SK-N-SH (cell line): Measurements from ENCODE around the gene ISLR. TPM values are rescaled to one million over a fixed set of nuclear protein-coding genes. Genes with fewer than 3 reads are reported as not detected.
A peak's percentile ranks its signal among the peaks of the same experiment; 100 is the strongest.

Source experiments
- CTCF ChIA-PET: fragments of 300-600, 350-600 bp; formaldehyde crosslinking; extraction: SDS; loops from one replicate; lab custom pipeline; 2021; lab: Yijun Ruan, JAX
- POLR2A ChIA-PET: fragments of 350-600 bp; sonication (Branson Sonifier 250); formaldehyde crosslinking; extraction: SDS; loops from one replicate; lab custom pipeline; 2020; ENCODE audit warnings: antibody characterized with exemption, inconsistent platforms; lab: Yijun Ruan, JAX
- DNase-seq: peaks from one replicate; pipeline ENCODE4 v3.0.0; 2012
- H2AFZ ChIP-seq: fragments of 200-600 bp; sonication (generic); 2 replicates; pipeline ENCODE4 v1.8.1; 2016; ENCODE audit warnings: antibody characterized with exemption, mild to moderate bottlenecking, low read depth
- H3F3A ChIP-seq: fragments of 200-600 bp; sonication (generic); replicated peaks from 2 replicates; pipeline ENCODE3; 2016; ENCODE audit warnings: antibody characterized with exemption, mild to moderate bottlenecking; ENCODE audit not compliant: insufficient read depth
- H3K27ac ChIP-seq, 2 experiments: fragments of 200-500 bp in 1 of 2; fragments of 200-600 bp in 1 of 2; sonication (Bioruptor generic) in 1 of 2; sonication (generic), shearing (Covaris generic) in 1 of 2; 2 replicates each; pipeline versions ENCODE4 v1.5.1 to v1.6.1; 2014 to 2016; ENCODE audit warnings: low read depth in 2 of 2, inconsistent platforms in 1 of 2, low read length in 1 of 2, mild to moderate bottlenecking in 1 of 2, mixed read lengths in 1 of 2
- H3K27me3 ChIP-seq: fragments of 200-600 bp; sonication (generic), shearing (Covaris generic); 2 replicates; pipeline ENCODE4 v1.6.1; 2016; ENCODE audit warnings: mixed run types; ENCODE audit not compliant: insufficient read depth
- H3K36me3 ChIP-seq, 2 experiments: fragments of 200-500 bp in 1 of 2; fragments of 200-600 bp in 1 of 2; sonication (Bioruptor generic) in 1 of 2; sonication (generic) in 1 of 2; replicated peaks in 1 of 2; 2 replicates each; pipeline versions ENCODE3 to v1.5.1; 2014 to 2016; ENCODE audit warnings: low read length in 1 of 2, mild to moderate bottlenecking in 1 of 2; ENCODE audit not compliant: insufficient read depth in 2 of 2, control insufficient read depth in 1 of 2
- H3K4me1 ChIP-seq, 2 experiments: fragments of 200-500 bp in 1 of 2; fragments of 200-600 bp in 1 of 2; sonication (Bioruptor generic) in 1 of 2; sonication (generic), shearing (Covaris generic) in 1 of 2; 2 replicates each; pipeline versions ENCODE4 v1.5.1 to v1.6.1; 2014 to 2016; ENCODE audit warnings: low read depth in 1 of 2, low read length in 1 of 2, mixed run types in 1 of 2; ENCODE audit not compliant: insufficient read depth in 2 of 2, control insufficient read depth in 1 of 2
- H3K4me2 ChIP-seq: fragments of 200-600 bp; sonication (generic), shearing (Covaris generic); 2 replicates; pipeline ENCODE4 v1.6.1; 2017; ENCODE audit warnings: mixed run types
- H3K4me3 ChIP-seq, 2 experiments: fragments of 200-500 bp in 1 of 2; fragments of 200-600 bp in 1 of 2; sonication (Bioruptor generic) in 1 of 2; sonication (generic), shearing (Covaris generic) in 1 of 2; 2 replicates each; pipeline versions ENCODE4 v1.5.1 to v1.8.1; 2014 to 2016; ENCODE audit warnings: low read depth in 2 of 2, inconsistent platforms in 1 of 2, low read length in 1 of 2, mild to moderate bottlenecking in 1 of 2, mixed read lengths in 1 of 2, moderate library complexity in 1 of 2
- H3K79me2 ChIP-seq: fragments of 200-600 bp; sonication (generic); 2 replicates; pipeline ENCODE4 v1.8.1; 2017; ENCODE audit warnings: mild to moderate bottlenecking; ENCODE audit not compliant: insufficient read depth
- H3K9ac ChIP-seq: fragments of 200-600 bp; sonication (generic); 2 replicates; pipeline ENCODE4 v1.6.1; 2017; ENCODE audit warnings: mixed run types
- H3K9me2 ChIP-seq: fragments of 200-600 bp; sonication (generic); 2 replicates; pipeline ENCODE4 v1.6.1; 2017; ENCODE audit warnings: mixed run types
- H3K9me3 ChIP-seq: fragments of 200-600 bp; sonication (generic); 2 replicates; pipeline ENCODE4 v1.6.1; 2017; ENCODE audit warnings: mixed run types, mild to moderate bottlenecking, moderate library complexity
- H4K20me1 ChIP-seq: fragments of 200-600 bp; sonication (generic); 2 replicates; pipeline ENCODE4 v1.6.1; 2017; ENCODE audit warnings: mild to moderate bottlenecking, mixed run types; ENCODE audit not compliant: insufficient read depth
- ELF1 ChIP-seq: IDR thresholded peaks from 2 replicates; pipeline ENCODE4 v1.4.0; 2012
- EP300 ChIP-seq, 2 experiments: IDR thresholded peaks; 2 replicates each; pipeline versions ENCODE4 v1.4.0 to v1.6.1; 2012; ENCODE audit warnings: borderline replicate concordance in 1 of 2, low read depth in 1 of 2, low read length in 1 of 2
- FOSL2 ChIP-seq: IDR thresholded peaks from 2 replicates; pipeline ENCODE4 v1.4.0; 2012; ENCODE audit warnings: low read depth, mild to moderate bottlenecking, moderate library complexity, borderline replicate concordance
- MEF2A ChIP-seq: IDR thresholded peaks from 2 replicates; pipeline ENCODE4 v1.4.0; 2012; ENCODE audit warnings: low read depth, borderline replicate concordance
- MXI1 ChIP-seq: IDR thresholded peaks from 2 replicates; pipeline ENCODE4 v1.6.1; 2012; ENCODE audit warnings: mild to moderate bottlenecking, low read depth, low read length, improper control_type of control experiment
- NFIC ChIP-seq: IDR thresholded peaks from 2 replicates; pipeline ENCODE4 v1.4.0; 2012; ENCODE audit warnings: borderline replicate concordance
- POLR2AphosphoS5 ChIP-seq: IDR thresholded peaks from 2 replicates; pipeline ENCODE4 v1.6.1; 2012; ENCODE audit warnings: low read depth, low read length
- RAD21 ChIP-seq: IDR thresholded peaks from 2 replicates; pipeline ENCODE4 v1.6.1; 2012; ENCODE audit warnings: mild to moderate bottlenecking, low read length
- RXRA ChIP-seq: IDR thresholded peaks from 2 replicates; pipeline ENCODE4 v1.4.0; 2012; ENCODE audit warnings: low read depth, mild to moderate bottlenecking, borderline replicate concordance
- SMC3 ChIP-seq: IDR thresholded peaks from 2 replicates; pipeline ENCODE4 v1.6.1; 2012; ENCODE audit warnings: low read depth, low read length, improper control_type of control experiment
- TAF1 ChIP-seq: IDR thresholded peaks from 2 replicates; pipeline ENCODE4 v1.6.1; 2012; ENCODE audit warnings: low read depth, mild to moderate bottlenecking, low read length, moderate library complexity, borderline replicate concordance
- TCF12 ChIP-seq: IDR thresholded peaks from 2 replicates; pipeline ENCODE4 v1.4.0; 2012
- TEAD4 ChIP-seq: IDR thresholded peaks from 2 replicates; pipeline ENCODE4 v1.4.0; 2012; ENCODE audit warnings: mild to moderate bottlenecking, borderline replicate concordance; ENCODE audit not compliant: insufficient read depth
- WGBS: methylation state at CpG from one replicate; pipeline ENCODE4 v1.1.6; 2017; ENCODE audit warnings: low lambda C conversion rate; 5-methylcytosine and 5-hydroxymethylcytosine counted together
- polyA plus RNA-seq, 3 experiments: library from polyadenylated mRNA; depleted of rRNA; stranded (reverse); fragments of >200 nt; gene quantifications; 2 replicates each; pipeline ENCODE4 v1.2.3, GENCODE V29; 2012
- TF ChIP-seq, protein P1 (sequence below): fragments of 200-600 bp; sonication (generic); IDR thresholded peaks from 2 replicates; pipeline ENCODE4 v1.6.1; 2017; ENCODE audit warnings: antibody characterized with exemption, mild to moderate bottlenecking, moderate library complexity
- TF ChIP-seq, protein P2 (sequence below): IDR thresholded peaks from 2 replicates; pipeline ENCODE4; 2012
- TF ChIP-seq, protein P3 (sequence below): IDR thresholded peaks from 2 replicates; pipeline ENCODE4 v1.6.1; 2012; ENCODE audit warnings: mild to moderate bottlenecking, low read depth, low read length, moderate library complexity
- TF ChIP-seq, protein P4 (sequence below): fragments of 150-350 bp; IDR thresholded peaks from 2 replicates; pipeline ENCODE4 v1.6.1; 2016; ENCODE audit warnings: mild to moderate bottlenecking, low read depth, low read length

Gene ISLR
- polyA plus RNA-seq, 1 of the 3 experiments (the other 2 are of a cell fraction): 7.3 TPM

- TF ChIP-seq, protein P1, sequence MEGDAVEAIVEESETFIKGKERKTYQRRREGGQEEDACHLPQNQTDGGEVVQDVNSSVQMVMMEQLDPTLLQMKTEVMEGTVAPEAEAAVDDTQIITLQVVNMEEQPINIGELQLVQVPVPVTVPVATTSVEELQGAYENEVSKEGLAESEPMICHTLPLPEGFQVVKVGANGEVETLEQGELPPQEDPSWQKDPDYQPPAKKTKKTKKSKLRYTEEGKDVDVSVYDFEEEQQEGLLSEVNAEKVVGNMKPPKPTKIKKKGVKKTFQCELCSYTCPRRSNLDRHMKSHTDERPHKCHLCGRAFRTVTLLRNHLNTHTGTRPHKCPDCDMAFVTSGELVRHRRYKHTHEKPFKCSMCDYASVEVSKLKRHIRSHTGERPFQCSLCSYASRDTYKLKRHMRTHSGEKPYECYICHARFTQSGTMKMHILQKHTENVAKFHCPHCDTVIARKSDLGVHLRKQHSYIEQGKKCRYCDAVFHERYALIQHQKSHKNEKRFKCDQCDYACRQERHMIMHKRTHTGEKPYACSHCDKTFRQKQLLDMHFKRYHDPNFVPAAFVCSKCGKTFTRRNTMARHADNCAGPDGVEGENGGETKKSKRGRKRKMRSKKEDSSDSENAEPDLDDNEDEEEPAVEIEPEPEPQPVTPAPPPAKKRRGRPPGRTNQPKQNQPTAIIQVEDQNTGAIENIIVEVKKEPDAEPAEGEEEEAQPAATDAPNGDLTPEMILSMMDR: no peak
- no peak for TF ChIP-seq TAF1
- TF ChIP-seq MEF2A: no peak
These were observed 21.4 kb downstream of the ISLR start (continued) for GRCh38 chr15:74194572-74195559.

DNA sequence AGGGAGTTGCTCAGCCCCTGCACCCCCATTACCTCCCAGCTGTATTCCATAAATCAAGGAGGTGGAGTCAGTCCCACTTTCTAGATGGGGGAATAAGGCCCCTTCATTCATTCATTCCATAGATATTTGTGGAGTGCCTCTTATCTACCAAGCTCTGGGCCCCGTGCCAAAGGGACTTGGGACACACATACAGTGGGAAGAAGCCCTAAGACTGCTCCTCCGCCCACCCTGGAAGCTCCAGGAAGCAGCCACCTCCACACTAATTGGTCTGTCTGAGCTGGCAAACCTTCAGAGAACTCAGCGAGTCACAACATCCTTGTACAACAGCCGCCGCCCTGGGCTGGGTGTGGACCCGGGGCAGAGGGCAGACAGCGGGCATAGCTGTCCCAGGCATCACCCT is 22.7 kb downstream of the ISLR start:
- H3K27me3 ChIP-seq: no peaks in the 10 kb centered on the region
- H4K20me1 ChIP-seq: no peaks in the 10 kb centered on the region
- TF ChIP-seq, protein P2, sequence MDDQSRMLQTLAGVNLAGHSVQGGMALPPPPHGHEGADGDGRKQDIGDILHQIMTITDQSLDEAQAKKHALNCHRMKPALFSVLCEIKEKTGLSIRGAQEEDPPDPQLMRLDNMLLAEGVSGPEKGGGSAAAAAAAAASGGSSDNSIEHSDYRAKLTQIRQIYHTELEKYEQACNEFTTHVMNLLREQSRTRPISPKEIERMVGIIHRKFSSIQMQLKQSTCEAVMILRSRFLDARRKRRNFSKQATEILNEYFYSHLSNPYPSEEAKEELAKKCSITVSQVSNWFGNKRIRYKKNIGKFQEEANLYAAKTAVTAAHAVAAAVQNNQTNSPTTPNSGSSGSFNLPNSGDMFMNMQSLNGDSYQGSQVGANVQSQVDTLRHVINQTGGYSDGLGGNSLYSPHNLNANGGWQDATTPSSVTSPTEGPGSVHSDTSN: peak; percentile 78
- TF ChIP-seq POLR2AphosphoS5: no peak
- peak; percentile 91 for TF ChIP-seq NFIC
- no peak for TF ChIP-seq FOSL2
- TF ChIP-seq, protein P3, sequence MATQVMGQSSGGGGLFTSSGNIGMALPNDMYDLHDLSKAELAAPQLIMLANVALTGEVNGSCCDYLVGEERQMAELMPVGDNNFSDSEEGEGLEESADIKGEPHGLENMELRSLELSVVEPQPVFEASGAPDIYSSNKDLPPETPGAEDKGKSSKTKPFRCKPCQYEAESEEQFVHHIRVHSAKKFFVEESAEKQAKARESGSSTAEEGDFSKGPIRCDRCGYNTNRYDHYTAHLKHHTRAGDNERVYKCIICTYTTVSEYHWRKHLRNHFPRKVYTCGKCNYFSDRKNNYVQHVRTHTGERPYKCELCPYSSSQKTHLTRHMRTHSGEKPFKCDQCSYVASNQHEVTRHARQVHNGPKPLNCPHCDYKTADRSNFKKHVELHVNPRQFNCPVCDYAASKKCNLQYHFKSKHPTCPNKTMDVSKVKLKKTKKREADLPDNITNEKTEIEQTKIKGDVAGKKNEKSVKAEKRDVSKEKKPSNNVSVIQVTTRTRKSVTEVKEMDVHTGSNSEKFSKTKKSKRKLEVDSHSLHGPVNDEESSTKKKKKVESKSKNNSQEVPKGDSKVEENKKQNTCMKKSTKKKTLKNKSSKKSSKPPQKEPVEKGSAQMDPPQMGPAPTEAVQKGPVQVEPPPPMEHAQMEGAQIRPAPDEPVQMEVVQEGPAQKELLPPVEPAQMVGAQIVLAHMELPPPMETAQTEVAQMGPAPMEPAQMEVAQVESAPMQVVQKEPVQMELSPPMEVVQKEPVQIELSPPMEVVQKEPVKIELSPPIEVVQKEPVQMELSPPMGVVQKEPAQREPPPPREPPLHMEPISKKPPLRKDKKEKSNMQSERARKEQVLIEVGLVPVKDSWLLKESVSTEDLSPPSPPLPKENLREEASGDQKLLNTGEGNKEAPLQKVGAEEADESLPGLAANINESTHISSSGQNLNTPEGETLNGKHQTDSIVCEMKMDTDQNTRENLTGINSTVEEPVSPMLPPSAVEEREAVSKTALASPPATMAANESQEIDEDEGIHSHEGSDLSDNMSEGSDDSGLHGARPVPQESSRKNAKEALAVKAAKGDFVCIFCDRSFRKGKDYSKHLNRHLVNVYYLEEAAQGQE: no peak
- TF ChIP-seq, protein P4, sequence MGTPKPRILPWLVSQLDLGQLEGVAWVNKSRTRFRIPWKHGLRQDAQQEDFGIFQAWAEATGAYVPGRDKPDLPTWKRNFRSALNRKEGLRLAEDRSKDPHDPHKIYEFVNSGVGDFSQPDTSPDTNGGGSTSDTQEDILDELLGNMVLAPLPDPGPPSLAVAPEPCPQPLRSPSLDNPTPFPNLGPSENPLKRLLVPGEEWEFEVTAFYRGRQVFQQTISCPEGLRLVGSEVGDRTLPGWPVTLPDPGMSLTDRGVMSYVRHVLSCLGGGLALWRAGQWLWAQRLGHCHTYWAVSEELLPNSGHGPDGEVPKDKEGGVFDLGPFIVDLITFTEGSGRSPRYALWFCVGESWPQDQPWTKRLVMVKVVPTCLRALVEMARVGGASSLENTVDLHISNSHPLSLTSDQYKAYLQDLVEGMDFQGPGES: no peak
- no peak for TF ChIP-seq MXI1
- peak; percentile 94 for TF ChIP-seq RXRA
- no peak for TF ChIP-seq SMC3
- no peak for TF ChIP-seq RAD21
- peak; percentile 30; the same call in 1 of the 2 replicates for TF ChIP-seq TEAD4
- no peak for TF ChIP-seq MEF2A
- TF ChIP-seq ELF1: no peak
- TF ChIP-seq EP300 (IDR thresholded peaks at IDR 0.05; ENCODE audit: borderline replicate concordance in 1 of 2, low read depth in 1 of 2, low read length in 1 of 2): no peak
- peak; percentile 63 for TF ChIP-seq TCF12
- H2AFZ ChIP-seq: no peak overlapping the region
- H3K79me2 ChIP-seq: peaks cover 16% of the 10 kb centered on the region; the same call in 1 of the 2 replicates
- CTCF ChIA-PET: interaction anchor here (1.1 to 10.7 kb wide), 8 partner anchors 10 to 232 kb away, joined by 3 to 85 read pairs (median 5); no protein-coding TSS in a partner anchor
- H3K4me1 ChIP-seq: peaks cover 59 to 86% of the 10 kb centered on the region in 2 experiments
- peak overlapping the region; percentile 69 to 89 for H3K27ac ChIP-seq
- peak overlapping the region; percentile 25; the same call in 1 of the 2 replicates for H3K9ac ChIP-seq
- H3K4me2 ChIP-seq: peak overlapping the region; percentile 73
- no peak for DNase-seq
- H3K4me3 ChIP-seq: no peak overlapping the region
- 18% methylated on average over 7 of the region's 7 CpGs for WGBS
- H3F3A ChIP-seq: peaks cover 36% of the 10 kb centered on the region
- POLR2A ChIA-PET: interaction anchor here (1.1 to 1.7 kb wide), 4 partner anchors 8 to 95 kb away, joined by 3 to 6 read pairs (median 4); no protein-coding TSS in a partner anchor
- no peaks in the 10 kb centered on the region for H3K9me3 ChIP-seq
- no peaks in the 10 kb centered on the region for H3K9me2 ChIP-seq
- peaks cover 0 to 24% of the 10 kb centered on the region in 2 experiments for H3K36me3 ChIP-seq
